GM23338 (cell line): ENCODE data around the gene HORMAD2. TPM values are rescaled to one million over a fixed set of nuclear protein-coding genes. Genes with fewer than 3 reads are reported as not detected.

ENCODE experiments used
- ATAC-seq: fragments of 200-7000 bp; cut with Tn5 transposase; 3 replicates; pipeline ENCODE4 v1.9.1; 2020
- DNase-seq: peaks from one replicate; pipeline ENCODE4 v3.0.0-alpha.2; 2015; ENCODE audit warnings: low spot score
- H2AFZ ChIP-seq: fragments of 200-600 bp; sonication (generic); 2 replicates; pipeline ENCODE4 v1.8.0; 2016; ENCODE audit warnings: antibody characterized with exemption, mild to moderate bottlenecking, moderate library complexity
- H3F3A ChIP-seq: fragments of 200-600 bp; sonication (generic); replicated peaks from 2 replicates; pipeline ENCODE4 v1.8.0; 2017; ENCODE audit warnings: antibody characterized with exemption, mixed run types, low read depth
- H3K27ac ChIP-seq: fragments of 200-600 bp; sonication (generic); 2 replicates; pipeline ENCODE4 v1.6.1; 2016; ENCODE audit warnings: low read depth
- H3K27me3 ChIP-seq: fragments of 200-600 bp; sonication (generic); 2 replicates; pipeline ENCODE4 v1.8.0; 2016; ENCODE audit warnings: mild to moderate bottlenecking, mixed run types, moderate library complexity; ENCODE audit not compliant: insufficient read depth
- H3K36me3 ChIP-seq: fragments of 200-600 bp; sonication (generic); 2 replicates; pipeline ENCODE4 v1.8.0; 2016; ENCODE audit warnings: mild to moderate bottlenecking; ENCODE audit not compliant: insufficient read depth
- H3K4me1 ChIP-seq: fragments of 200-600 bp; sonication (generic); 2 replicates; pipeline ENCODE4 v1.8.0; 2016; ENCODE audit warnings: mild to moderate bottlenecking, moderate library complexity; ENCODE audit not compliant: insufficient read depth
- H3K4me2 ChIP-seq: fragments of 200-600 bp; sonication (generic); 2 replicates; pipeline ENCODE4 v1.7.1; 2017; ENCODE audit warnings: mixed run types
- H3K4me3 ChIP-seq: fragments of 200-600 bp; sonication (generic); 2 replicates; pipeline ENCODE4 v1.6.1; 2016; ENCODE audit warnings: mixed run types
- H3K79me2 ChIP-seq: fragments of 200-600 bp; sonication (generic); replicated peaks from 2 replicates; pipeline ENCODE4 v1.8.0; 2017; ENCODE audit warnings: mild to moderate bottlenecking; ENCODE audit not compliant: insufficient read depth
- H3K9me2 ChIP-seq: fragments of 200-600 bp; sonication (generic); 2 replicates; pipeline ENCODE4 v1.8.0; 2017; ENCODE audit not compliant: insufficient read depth
- H4K20me1 ChIP-seq: fragments of 200-600 bp; sonication (generic); replicated peaks from 2 replicates; pipeline ENCODE4 v1.8.0; 2017; ENCODE audit warnings: mild to moderate bottlenecking; ENCODE audit not compliant: insufficient read depth
- H3K27ac Mint-ChIP-seq: 2 replicates; pipeline ENCODE4 v1.8.0; 2020; ENCODE audit warnings: inconsistent platforms, mild to moderate bottlenecking, moderate library complexity, mixed read lengths
- H3K27me3 Mint-ChIP-seq: 3 replicates; pipeline ENCODE4 v1.8.0; 2022; ENCODE audit warnings: low read depth, mild to moderate bottlenecking, moderate library complexity, mixed read lengths, inconsistent platforms; ENCODE audit not compliant: insufficient read depth, poor library complexity
- H3K36me3 Mint-ChIP-seq: 3 replicates; pipeline ENCODE4 v1.8.0; 2021; ENCODE audit warnings: low read depth, mild to moderate bottlenecking, inconsistent platforms, moderate library complexity, mixed read lengths
- H3K4me1 Mint-ChIP-seq: 3 replicates; pipeline ENCODE4 v1.8.0; 2020; ENCODE audit warnings: mild to moderate bottlenecking, inconsistent platforms, mixed read lengths
- H3K4me3 Mint-ChIP-seq: 3 replicates; pipeline ENCODE4 v1.8.0; 2021; ENCODE audit warnings: moderate library complexity, mild to moderate bottlenecking, inconsistent platforms, mixed read lengths
- H3K9me3 Mint-ChIP-seq: 3 replicates; pipeline ENCODE4 v1.8.0; 2020; ENCODE audit warnings: moderate library complexity, mild to moderate bottlenecking, inconsistent platforms, mixed read lengths
- CREB1 ChIP-seq: fragments of 250-450 bp; sonication (Bioruptor Pico); IDR thresholded peaks from 2 replicates; pipeline ENCODE4 v1.5.0; 2020; ENCODE audit warnings: low read depth, mild to moderate bottlenecking, moderate library complexity
- CTCF ChIP-seq, 2 experiments: fragments of 200-600 bp in 1 of 2; sonication (generic) in 1 of 2; conservative IDR thresholded peaks; 2 replicates each; pipeline versions ENCODE4 v1.5.1 to v1.6.1; 2016 to 2017; ENCODE audit warnings: antibody characterized with exemption in 2 of 2, low read depth in 2 of 2, mild to moderate bottlenecking in 2 of 2, moderate library complexity in 1 of 2
- ETS1 ChIP-seq: IDR thresholded peaks from 2 replicates; pipeline ENCODE4 v1.6.1; 2016; ENCODE audit warnings: antibody characterized with exemption
- EZH2 ChIP-seq: fragments of 200-600 bp; sonication (generic); IDR thresholded peaks from one replicate; pipeline ENCODE4 v1.8.0; 2017; ENCODE audit warnings: antibody characterized with exemption, mild to moderate bottlenecking, low read depth; ENCODE audit not compliant: unreplicated experiment
- EZH2phosphoT487 ChIP-seq: fragments of 200-600 bp; sonication (generic); IDR thresholded peaks from one replicate; pipeline ENCODE4 v1.8.1; 2018; ENCODE audit warnings: antibody characterized with exemption; ENCODE audit not compliant: unreplicated experiment
- JUNB ChIP-seq: IDR thresholded peaks from one replicate; pipeline ENCODE4 v1.6.1; 2016; ENCODE audit warnings: antibody characterized with exemption; ENCODE audit not compliant: unreplicated experiment
- NANOG ChIP-seq: IDR thresholded peaks from 2 replicates; pipeline ENCODE4 v1.6.1; 2016; ENCODE audit warnings: antibody characterized with exemption, borderline replicate concordance
- POLR2AphosphoS5 ChIP-seq: IDR thresholded peaks from 2 replicates; pipeline ENCODE4 v1.6.1; 2016; ENCODE audit warnings: antibody characterized with exemption, low read depth
- STAT1 ChIP-seq: IDR thresholded peaks from one replicate; pipeline ENCODE4 v1.6.1; 2016; ENCODE audit warnings: antibody characterized with exemption; ENCODE audit not compliant: unreplicated experiment
- ZNF114 ChIP-seq: fragments of 250-450 bp; sonication (Bioruptor Pico); IDR thresholded peaks from 2 replicates; pipeline ENCODE4 v1.5.0; 2020; ENCODE audit warnings: mild to moderate bottlenecking, moderate library complexity
- ZNF331 ChIP-seq: fragments of 250-450 bp; sonication (Bioruptor Pico); IDR thresholded peaks from 2 replicates; pipeline ENCODE4 v1.5.0; 2020; ENCODE audit warnings: low read depth, mild to moderate bottlenecking, moderate library complexity
- ZNF462 ChIP-seq: fragments of 250-450 bp; sonication (Bioruptor Pico); IDR thresholded peaks from 2 replicates; pipeline ENCODE4 v1.5.0; 2020; ENCODE audit warnings: mild to moderate bottlenecking, moderate library complexity
- polyA plus RNA-seq: library from polyadenylated mRNA; unstranded; fragments of >200 nt; fragmentation: Nextera tagmentation; extraction: Ambion mirVana; gene quantifications from 2 replicates; pipeline ENCODE4 v1.2.1, GENCODE V29; 2016
- total RNA-seq: library from RNA; depleted of rRNA; stranded (reverse); fragments of >200 nt; shearing (Covaris generic); gene quantifications from 2 replicates; pipeline ENCODE4 v1.2.3, GENCODE V29; 2014
- TF ChIP-seq, protein P1 (sequence below): IDR thresholded peaks from one replicate; pipeline ENCODE4 v1.6.1; 2018; ENCODE audit warnings: antibody characterized with exemption; ENCODE audit not compliant: unreplicated experiment

Gene HORMAD2
- total and polyA plus RNA-seq, 2 experiments from 2014 or later: 0.40 TPM; not detected in 1

DNA sequence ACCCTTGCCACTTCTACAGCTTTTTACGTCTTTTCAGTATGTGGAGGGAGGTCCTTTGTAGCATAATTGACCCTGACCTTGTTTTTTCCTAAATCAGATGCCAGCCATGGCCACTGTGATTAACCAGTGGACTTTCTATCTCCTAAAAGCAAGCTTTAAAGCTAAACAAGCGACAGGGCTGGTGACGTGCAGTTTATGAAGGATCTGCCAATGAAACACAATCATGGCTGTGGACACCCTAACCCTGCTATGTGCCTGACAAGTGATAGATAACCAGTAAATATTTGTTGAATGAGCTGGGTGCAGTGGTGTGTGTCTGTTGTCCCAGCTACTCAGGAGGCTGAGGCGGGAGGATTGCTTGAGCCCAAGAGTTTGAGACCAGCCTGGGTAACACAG lies 102.1 kb downstream of the HORMAD2 start:
- H3K27ac Mint-ChIP-seq: no peak overlapping the region
- H3K36me3 Mint-ChIP-seq: no peaks in the 10 kb centered on the region
- Histone ChIP-seq H3K4me3 (no peak overlapping the region), H3K36me3 (no peaks in the 10 kb centered on the region), H3K27ac (no peak overlapping the region), H2AFZ (no peak overlapping the region), H3K79me2 (no peaks in the 10 kb centered on the region), H3F3A (no peaks in the 10 kb centered on the region), H3K9me2 (no peaks in the 10 kb centered on the region), H3K4me1 (peaks cover 28% of the 10 kb centered on the region), H4K20me1 (no peaks in the 10 kb centered on the region), H3K27me3 (no peaks in the 10 kb centered on the region), H3K4me2 (no peak overlapping the region)
- peaks cover 2% of the 10 kb centered on the region for H3K27me3 Mint-ChIP-seq
- ATAC-seq (no peak), DNase-seq (no peak)
- no peak overlapping the region for H3K4me3 Mint-ChIP-seq
- TF ChIP-seq, protein P1, sequence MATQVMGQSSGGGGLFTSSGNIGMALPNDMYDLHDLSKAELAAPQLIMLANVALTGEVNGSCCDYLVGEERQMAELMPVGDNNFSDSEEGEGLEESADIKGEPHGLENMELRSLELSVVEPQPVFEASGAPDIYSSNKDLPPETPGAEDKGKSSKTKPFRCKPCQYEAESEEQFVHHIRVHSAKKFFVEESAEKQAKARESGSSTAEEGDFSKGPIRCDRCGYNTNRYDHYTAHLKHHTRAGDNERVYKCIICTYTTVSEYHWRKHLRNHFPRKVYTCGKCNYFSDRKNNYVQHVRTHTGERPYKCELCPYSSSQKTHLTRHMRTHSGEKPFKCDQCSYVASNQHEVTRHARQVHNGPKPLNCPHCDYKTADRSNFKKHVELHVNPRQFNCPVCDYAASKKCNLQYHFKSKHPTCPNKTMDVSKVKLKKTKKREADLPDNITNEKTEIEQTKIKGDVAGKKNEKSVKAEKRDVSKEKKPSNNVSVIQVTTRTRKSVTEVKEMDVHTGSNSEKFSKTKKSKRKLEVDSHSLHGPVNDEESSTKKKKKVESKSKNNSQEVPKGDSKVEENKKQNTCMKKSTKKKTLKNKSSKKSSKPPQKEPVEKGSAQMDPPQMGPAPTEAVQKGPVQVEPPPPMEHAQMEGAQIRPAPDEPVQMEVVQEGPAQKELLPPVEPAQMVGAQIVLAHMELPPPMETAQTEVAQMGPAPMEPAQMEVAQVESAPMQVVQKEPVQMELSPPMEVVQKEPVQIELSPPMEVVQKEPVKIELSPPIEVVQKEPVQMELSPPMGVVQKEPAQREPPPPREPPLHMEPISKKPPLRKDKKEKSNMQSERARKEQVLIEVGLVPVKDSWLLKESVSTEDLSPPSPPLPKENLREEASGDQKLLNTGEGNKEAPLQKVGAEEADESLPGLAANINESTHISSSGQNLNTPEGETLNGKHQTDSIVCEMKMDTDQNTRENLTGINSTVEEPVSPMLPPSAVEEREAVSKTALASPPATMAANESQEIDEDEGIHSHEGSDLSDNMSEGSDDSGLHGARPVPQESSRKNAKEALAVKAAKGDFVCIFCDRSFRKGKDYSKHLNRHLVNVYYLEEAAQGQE: no peak
- TF ChIP-seq EZH2phosphoT487: no peak
- no peak for TF ChIP-seq ETS1
- no peak for TF ChIP-seq ZNF331 (CRISPR knock-in tag)
- no peak for TF ChIP-seq CREB1 (CRISPR knock-in tag)
- TF ChIP-seq ZNF114 (CRISPR knock-in tag): no peak
- no peak for TF ChIP-seq ZNF462 (CRISPR knock-in tag)
- no peak for TF ChIP-seq STAT1
- TF ChIP-seq EZH2: no peak
- TF ChIP-seq NANOG: no peak
- TF ChIP-seq POLR2AphosphoS5: no peak
- TF ChIP-seq JUNB: no peak
- TF ChIP-seq CTCF (conservative IDR thresholded peaks at IDR 0.05; ENCODE audit: low read depth in 2 of 2): no peak
- no peaks in the 10 kb centered on the region for H3K9me3 Mint-ChIP-seq
- H3K4me1 Mint-ChIP-seq: peaks cover 24% of the 10 kb centered on the region
